ENCODE measurements around the gene NPAS3.

NPAS3 gene

GRCh38 chr14:33294419-33294818, 355.7 kb downstream of the NPAS3 start:
- DNase-seq (ENCODE audit: insufficient read length, low spot score) (no peak), FAIRE-seq (no peak)

GRCh38 chr14:33297565-33297964, 358.9 kb downstream of the NPAS3 start:
- DNase-seq (ENCODE audit: insufficient read length, low spot score) (no peak), FAIRE-seq (no peak)

DNA sequence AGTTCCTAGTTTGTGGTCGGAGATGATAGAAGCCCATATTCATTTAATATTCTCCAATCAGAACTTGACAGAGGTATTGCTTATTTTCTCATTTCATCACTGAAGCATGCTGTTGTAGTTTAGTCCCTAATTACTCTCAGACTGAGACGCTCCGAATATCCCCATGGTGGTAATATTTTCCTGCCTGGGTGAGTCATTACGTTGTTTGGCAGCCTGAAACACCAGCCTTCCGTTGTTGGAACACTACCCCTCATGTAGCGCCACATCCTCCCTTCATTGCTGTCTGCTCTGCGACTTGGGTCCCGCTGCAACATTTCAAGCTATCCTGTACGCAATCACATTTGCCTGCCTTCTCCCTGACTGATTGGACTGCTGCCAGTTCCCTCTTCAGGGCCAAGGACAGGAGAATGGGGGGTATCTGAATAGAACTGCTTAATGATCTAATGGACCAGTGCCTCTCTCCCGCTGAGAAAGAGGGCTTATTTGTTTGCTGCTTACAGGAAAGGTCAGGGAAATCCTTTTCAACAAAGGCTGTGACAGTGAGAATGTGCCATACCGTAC, 369.1 kb downstream of the NPAS3 start:
- DNase-seq (ENCODE audit: insufficient read length, low spot score) (no peak), FAIRE-seq (no peak)

DNA sequence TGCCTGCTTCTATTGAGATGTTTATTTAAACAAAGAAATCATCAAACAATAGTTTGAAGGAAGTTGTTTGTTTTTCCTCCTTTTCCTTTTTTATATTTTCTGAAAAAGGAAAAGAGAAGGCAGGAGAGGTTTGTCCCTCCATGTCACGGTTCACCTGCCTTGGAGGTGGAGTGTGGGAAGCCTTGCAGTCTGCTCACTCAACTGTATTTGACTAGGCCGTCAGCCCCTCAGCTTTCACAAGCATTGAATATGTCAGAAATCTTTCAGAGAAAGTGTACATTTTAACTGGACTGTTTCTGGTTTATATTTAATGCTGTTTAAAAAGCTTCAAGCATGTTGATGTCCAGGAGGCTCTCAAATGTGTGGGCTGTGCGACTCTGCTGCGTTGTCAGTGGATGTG, 370.4 kb downstream of the NPAS3 start:
- DNase-seq (ENCODE audit: insufficient read length, low spot score) (no peak), FAIRE-seq (no peak)

DNA sequence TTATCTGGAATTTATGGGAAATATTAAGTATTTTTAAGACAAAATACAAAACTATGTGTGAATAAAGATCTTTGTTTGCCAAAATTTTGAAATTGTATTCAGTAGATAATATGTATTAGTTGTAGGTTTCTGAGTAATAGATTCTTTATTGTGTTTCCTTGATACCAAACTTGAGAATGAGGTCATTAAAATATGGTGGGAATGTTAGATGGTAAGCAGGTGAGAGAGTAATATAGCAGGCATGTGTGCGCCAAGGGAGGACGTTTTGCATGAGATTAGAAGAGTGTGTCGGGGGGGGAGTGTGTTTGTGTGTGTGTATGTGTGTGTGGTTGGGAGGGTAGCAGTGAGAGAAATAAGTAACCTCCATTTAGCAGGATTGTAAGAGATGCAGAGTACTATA, 376.5 kb downstream of the NPAS3 start:
- FAIRE-seq = no peak
- DNase-seq (ENCODE audit: insufficient read length, low spot score) = no peak

DNA sequence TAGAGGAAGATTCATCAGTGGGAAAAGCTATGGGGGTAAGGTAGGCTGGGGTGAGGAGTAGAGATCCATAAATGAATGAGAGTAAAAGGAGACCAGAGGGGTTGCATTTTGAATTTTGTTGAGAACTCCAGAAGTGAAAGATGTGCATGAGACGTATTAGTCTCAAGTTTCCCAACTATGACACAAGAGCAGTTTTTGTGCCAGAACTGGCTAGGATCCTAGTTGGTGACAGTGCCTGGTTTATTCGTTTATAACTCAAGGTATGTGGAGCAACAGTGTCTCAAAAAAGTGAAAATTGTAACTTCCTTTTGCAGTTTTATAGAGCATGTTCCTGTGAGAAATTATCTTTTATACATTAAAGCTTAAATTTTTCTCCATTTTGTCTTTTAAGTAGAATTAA, 377.0 kb downstream of the NPAS3 start:
- DNase-seq (ENCODE audit: insufficient read length, low spot score) = no peak
- FAIRE-seq = no peak

GRCh38 chr14:33317675-33318074, 379.0 kb downstream of the NPAS3 start:
- no peak for DNase-seq (ENCODE audit: insufficient read length, low spot score)
- FAIRE-seq = no peak

GRCh38 chr14:33323979-33324378, 385.3 kb downstream of the NPAS3 start:
- FAIRE-seq (no peak), DNase-seq (ENCODE audit: insufficient read length, low spot score) (no peak)

DNA sequence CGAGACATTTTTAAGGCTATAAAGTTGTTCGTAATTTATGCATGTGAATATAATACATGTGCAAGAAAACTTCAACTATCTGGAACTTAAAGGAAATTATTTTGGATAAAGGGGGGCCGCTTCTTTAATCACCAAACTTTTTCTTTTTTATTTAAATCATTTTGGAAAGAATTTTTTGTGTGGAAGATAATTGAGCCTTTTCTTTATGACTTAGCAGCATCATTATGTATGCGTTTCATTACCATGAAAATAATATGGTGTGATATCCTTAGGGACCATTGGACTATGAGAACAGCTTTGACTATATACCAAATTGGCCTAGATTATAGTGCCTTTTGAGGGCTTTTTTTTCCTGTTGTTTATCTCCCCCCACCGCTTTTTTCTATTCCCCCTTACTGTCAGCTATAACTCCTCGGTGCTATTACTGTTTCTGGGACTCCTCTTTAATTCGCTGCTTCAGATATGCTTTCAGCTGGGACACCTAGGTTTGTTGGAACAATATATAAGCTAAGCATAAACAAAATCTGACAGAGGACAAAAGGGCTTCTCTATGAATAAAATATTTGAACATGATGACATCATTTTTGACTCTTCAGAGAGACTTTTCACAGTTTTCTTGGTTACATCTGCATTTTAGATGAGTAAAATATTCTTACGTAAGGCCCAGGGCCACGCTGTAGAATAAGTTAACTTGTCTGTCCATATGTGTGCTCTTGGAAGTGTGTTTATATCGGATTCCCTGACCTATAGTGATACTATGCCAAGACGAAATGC, 392.7 kb downstream of the NPAS3 start:
- DNase-seq (ENCODE audit: insufficient read length, low spot score) (no peak), FAIRE-seq (no peak)

DNA sequence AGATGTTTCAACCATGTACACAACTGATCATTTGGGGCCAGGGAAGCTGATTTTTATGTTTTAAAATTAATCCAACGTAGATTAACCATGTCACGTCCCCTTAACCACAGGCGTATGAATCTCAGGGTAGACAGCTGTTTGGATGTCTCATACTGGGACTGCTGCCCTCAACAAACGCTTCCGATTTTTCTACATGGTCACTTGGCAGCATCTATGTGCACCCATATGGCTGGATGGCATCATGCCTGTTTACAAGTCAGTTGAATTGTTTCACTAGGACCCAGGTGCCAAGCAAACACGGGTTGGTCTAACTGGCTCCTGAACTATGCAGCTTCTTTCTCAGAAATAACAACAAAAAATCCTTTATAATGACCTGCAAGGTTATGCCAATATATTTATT, 393.8 kb downstream of the NPAS3 start:
- DNase-seq (ENCODE audit: insufficient read length, low spot score) = no peak
- no peak for FAIRE-seq

- FAIRE-seq (no peak), DNase-seq (ENCODE audit: insufficient read length, low spot score) (no peak)
Observed at GRCh38 chr14:33335366-33335765, 396.7 kb downstream of the NPAS3 start.

DNA sequence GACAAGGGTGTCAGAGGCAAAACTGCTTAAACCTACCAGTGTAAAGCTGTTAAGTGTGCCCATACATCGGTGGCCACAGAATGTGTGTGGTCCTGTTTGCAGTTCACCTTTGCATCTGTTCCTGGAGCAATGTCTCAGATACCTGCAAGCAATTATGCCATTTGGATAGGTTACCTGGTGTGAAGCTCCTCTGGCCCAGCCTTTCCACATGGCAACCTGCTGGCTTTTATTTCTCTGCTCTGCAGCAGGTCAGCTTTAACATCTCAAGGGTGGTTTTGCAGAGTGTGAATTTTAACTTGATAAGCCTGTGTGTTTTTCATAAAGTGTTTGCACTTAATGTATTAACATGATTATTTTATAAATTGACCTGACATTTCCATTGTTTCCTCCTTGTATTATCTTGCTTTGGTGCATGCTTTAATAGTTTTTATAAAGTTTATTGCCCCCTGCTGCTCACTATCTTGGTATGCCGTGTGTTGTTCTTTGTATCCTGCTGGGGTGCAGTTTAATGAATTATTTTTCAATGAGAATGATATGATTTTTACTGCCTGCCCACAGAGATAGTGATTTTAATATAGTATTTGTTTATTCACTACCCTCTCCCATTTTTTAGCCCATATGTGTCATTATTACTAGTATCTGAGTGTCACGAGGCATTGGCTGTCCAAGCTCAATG, 403.8 kb downstream of the NPAS3 start:
- no peak for DNase-seq (ENCODE audit: insufficient read length, low spot score)
- FAIRE-seq = no peak

- DNase-seq (ENCODE audit: insufficient read length, low spot score) (no peak), FAIRE-seq (no peak)
Observed at GRCh38 chr14:33343016-33343415, 404.3 kb downstream of the NPAS3 start.

GRCh38 chr14:33347796-33348195, 409.1 kb downstream of the NPAS3 start:
- no peak for FAIRE-seq
- no peak for DNase-seq (ENCODE audit: insufficient read length, low spot score)

DNA sequence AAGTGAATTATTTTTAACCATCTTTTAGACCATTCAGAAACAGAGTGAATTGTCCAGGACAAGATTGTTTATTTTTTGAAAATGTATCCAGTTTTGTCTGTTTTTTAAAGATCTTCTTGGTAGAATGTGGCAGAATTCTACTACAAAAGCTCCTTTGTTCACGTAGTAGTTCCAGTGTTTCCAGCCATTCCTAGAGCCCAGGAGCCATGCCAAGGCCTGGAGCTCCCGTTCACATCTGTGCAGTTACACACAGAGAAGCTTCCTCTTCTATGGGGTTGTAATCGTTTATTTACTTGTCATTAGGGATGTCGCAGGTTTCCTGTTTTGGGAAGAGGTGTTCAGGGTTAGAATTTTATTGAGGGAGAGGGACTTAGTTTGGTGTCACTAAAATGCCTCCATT, 409.8 kb downstream of the NPAS3 start:
- FAIRE-seq = no peak

GRCh38 chr14:33349871-33350270, 411.2 kb downstream of the NPAS3 start:
- DNase-seq (ENCODE audit: insufficient read length, low spot score) (no peak), FAIRE-seq (no peak)

More for the DNA sequence above, 409.8 kb downstream of the NPAS3 start:
- DNase-seq (ENCODE audit: insufficient read length, low spot score) = no peak

DNA sequence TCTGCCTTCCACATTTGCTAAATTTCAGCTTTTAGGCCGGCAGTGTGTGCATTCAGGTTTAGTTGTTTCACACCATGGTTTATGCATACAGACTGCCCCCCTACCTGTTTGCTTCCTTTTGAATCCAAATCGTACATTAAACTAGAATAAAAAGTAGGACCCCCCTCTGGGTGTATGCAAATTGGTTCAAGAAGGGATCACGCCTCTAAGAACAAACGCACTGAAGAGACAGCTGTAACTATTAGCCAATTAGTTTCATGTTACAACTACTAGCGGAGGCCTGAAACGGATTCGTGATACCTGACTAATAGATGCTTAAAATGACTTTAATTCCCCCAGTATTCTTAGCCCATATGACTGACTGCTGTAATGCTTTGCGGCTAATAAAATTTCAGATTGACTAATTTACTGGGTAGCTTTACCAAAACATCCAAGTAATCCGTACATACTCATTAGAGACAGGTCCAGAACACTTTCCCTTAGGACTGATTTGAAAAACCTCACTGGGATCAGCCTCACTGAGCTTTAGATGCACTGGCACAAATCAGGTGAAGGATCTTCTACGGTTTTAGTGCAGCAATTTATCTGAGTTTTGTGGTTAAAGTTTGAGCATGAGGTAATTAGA, 411.8 kb downstream of the NPAS3 start:
- FAIRE-seq = no peak
- no peak for DNase-seq (ENCODE audit: insufficient read length, low spot score)

DNA sequence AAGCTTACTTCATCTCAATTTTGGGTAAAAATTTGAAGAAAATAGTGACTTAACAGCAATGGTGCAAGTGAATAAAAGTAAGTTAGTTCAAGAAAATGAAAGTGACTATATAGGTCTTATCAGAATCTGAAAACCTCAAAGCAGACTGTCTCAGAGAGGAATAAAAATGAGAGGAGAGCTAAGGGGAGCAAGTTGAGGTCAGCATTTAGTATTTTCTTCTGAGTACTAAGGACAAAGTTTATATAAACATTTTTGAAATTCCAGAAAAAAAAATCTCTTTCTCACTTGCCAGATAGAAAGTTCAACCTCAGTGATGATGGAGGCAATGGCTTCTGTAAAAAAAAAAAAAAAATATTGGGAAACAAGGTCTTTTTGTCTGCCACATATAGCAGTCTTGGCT, 414.1 kb downstream of the NPAS3 start:
- FAIRE-seq (no peak), DNase-seq (ENCODE audit: insufficient read length, low spot score) (no peak)

DNA sequence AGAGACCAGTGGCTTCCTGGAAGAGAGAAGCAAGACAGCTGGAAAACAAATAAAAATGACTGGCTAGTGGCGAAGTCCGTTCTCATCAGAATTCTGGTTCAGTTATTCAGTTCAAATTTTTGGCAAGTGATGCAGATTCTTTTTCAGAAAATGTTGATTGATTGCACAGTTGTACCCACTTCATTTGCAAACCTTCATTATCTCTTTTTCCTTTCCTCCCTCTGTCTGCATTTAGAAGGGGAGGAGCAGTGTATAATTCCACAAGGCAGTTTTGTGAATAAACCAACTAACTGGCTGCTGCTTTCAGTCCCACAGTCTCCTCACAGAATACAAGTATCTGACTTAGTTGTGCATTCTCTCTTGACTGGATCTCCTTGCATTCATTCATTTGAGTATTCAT, 417.5 kb downstream of the NPAS3 start:
- DNase-seq (ENCODE audit: insufficient read length, low spot score) (no peak), FAIRE-seq (no peak)

DNA sequence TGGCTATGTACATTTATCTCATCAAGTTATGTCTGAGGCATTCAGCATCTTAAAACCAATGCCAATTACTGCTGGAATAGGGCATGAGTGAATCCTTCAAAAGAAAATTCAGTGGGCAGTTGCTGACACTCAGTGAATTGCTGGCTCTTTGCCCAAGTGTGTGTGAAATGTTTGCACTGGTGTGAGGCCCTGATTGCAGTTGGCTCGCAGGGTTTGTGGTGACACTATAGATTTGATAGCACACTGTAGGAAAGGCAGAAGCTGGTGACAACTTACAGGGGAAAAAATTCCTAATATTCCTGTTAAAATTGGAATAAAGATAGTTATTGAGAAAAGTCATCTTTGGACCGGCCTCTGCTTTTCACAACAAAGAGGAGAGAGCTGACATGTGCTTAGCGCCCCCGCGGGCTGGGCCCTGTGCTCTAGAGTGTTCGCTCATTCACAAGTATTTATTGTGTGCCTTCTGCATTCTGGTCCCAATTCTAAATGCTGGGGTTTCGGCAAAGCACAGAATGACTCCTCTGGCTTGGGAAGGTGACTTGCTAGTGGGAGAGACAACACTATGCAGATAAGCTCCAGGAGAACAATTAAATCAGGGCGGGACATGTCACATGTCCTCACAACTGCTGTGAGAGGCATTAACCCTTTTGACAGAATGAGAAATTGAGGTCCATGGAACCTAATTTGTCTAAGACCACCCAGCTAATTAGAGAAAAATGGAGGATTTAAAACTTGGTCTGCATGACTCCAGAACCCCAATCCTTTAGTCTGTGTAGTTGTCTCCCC, 418.7 kb downstream of the NPAS3 start:
- no peak for FAIRE-seq

More for the DNA sequence above, 418.7 kb downstream of the NPAS3 start:
- DNase-seq (ENCODE audit: insufficient read length, low spot score) = no peak

Data from GM19239 (cell line).